Left lung (tissue), 14 donors: ENCODE results near the gene FAR2. TPM values are rescaled to one million over a fixed set of nuclear protein-coding genes. Genes with fewer than 3 reads are reported as not detected.
A peak's percentile ranks its signal among the peaks of the same experiment; 100 is the strongest.

Source experiments
- ATAC-seq: fragments of 200-7000 bp; cut with Tn5 transposase; one replicate; pipeline ENCODE4 v1.9.1; 2020; ENCODE audit warnings: moderate library complexity
- DNase-seq, 4 donors: peaks; one replicate each; pipeline ENCODE4 v3.0.0-alpha.2; 2013 to 2020
- H3K27ac ChIP-seq, 2 donors: fragments of 200-600 bp; sonication (generic) in 1 of 2; one replicate each; pipeline versions ENCODE4 v1.5.0 to v1.8.0; 2020 to 2021
- H3K27me3 ChIP-seq, 2 donors: fragments of 200-600 bp; sonication (generic) in 1 of 2; one replicate each; pipeline versions ENCODE4 v1.5.0 to v1.8.0; 2020 to 2021
- H3K36me3 ChIP-seq, 2 donors: fragments of 200-600 bp; sonication (generic) in 1 of 2; one replicate each; pipeline versions ENCODE4 v1.5.0 to v1.8.0; 2020 to 2021
- H3K4me1 ChIP-seq, 2 donors: fragments of 200-600 bp; one replicate each; pipeline ENCODE4 v1.8.0; 2021
- H3K4me3 ChIP-seq, 2 donors: fragments of 200-600 bp; sonication (generic) in 1 of 2; one replicate each; pipeline versions ENCODE4 v1.5.0 to v1.8.0; 2020 to 2021; ENCODE audit warnings: mild to moderate bottlenecking in 1 of 2
- H3K9me3 ChIP-seq, 2 donors: fragments of 200-600 bp; sonication (generic) in 1 of 2; one replicate each; pipeline versions ENCODE4 v1.5.0 to v1.8.0; 2020 to 2021
- CTCF ChIP-seq, 2 donors: fragments of 200-600 bp; sonication (generic) in 1 of 2; IDR thresholded peaks; one replicate each; pipeline versions ENCODE4 v1.5.0 to v1.8.0; 2021; ENCODE audit warnings: antibody characterized with exemption in 2 of 2
- intact Hi-C, 2 donors: fragments of 100-400 bp; cut with DNase I; formaldehyde crosslinking; loops; one replicate each; pipeline versions ENCODE4 v1.11.2 to v1.14.2; 2022
- long read RNA-seq, 12 donors: library from polyadenylated mRNA in 2 of 12; unstranded in 2 of 12; transcript quantifications; one replicate each; pipeline ENCODE4 v2.0.0 and lab custom pipeline, GENCODE V29; 2019 to 2026
- polyA plus RNA-seq, 6 donors: library from polyadenylated mRNA; unstranded; fragments of 120-200 nt; gene quantifications; one replicate each; pipeline ENCODE4 v1.2.1, GENCODE V29; 2013; ENCODE audit not compliant: insufficient read length in 6 of 6
- total RNA-seq, 2 donors: library from RNA; stranded (reverse); fragmentation: NEBNext Ultra II Directional; extraction: Animal tissue kit (Norgen Biotek cat#: 25700); gene quantifications; one replicate each; pipeline ENCODE4 v1.2.1, GENCODE V29; 2021
- donor health status: DM: no; HTN: yes; CAD: no.
- donor health status: DM: no; HTN: no; CAD: no.

Gene FAR2
- total RNA-seq (10 to 100 TPM in 1 of 2 donors, 1 to 10 TPM in 1; 9.6 to 17.4 TPM), polyA plus RNA-seq (1 to 10 TPM; 6.6 to 9.9 (median 8.0) TPM)
- long read RNA-seq, donor 1, partial matches to known transcripts = 86 of 89 reads
- long read RNA-seq, donor 1, other reads (novel, unspliced or antisense) = 0 of 89 reads
- long read RNA-seq, donor 2, partial matches to known transcripts = 0 of 2 reads
- long read RNA-seq, donor 2, other reads (novel, unspliced or antisense) = 0 of 2 reads
- long read RNA-seq, donor 3, partial matches to known transcripts = 58 of 61 reads
- long read RNA-seq, donor 3, other reads (novel, unspliced or antisense) = 0 of 61 reads
- long read RNA-seq, donor 4, partial matches to known transcripts = 0 of 1 reads
- long read RNA-seq, donor 4, other reads (novel, unspliced or antisense) = 1 of 1 reads
- long read RNA-seq, donor 5, partial matches to known transcripts = 0 of 2 reads
- long read RNA-seq, donor 5, other reads (novel, unspliced or antisense) = 0 of 2 reads
- long read RNA-seq, donor 6 = 0 reads
- long read RNA-seq, donor 7, partial matches to known transcripts = 27 of 54 reads
- long read RNA-seq, donor 7, other reads (novel, unspliced or antisense) = 26 of 54 reads
- long read RNA-seq, donor 8, partial matches to known transcripts = 14 of 66 reads
- long read RNA-seq, donor 8, other reads (novel, unspliced or antisense) = 51 of 66 reads
- long read RNA-seq, donor 9 = 0 reads
- long read RNA-seq, donor 10, partial matches to known transcripts = 0 of 4 reads
- long read RNA-seq, donor 10, other reads (novel, unspliced or antisense) = 1 of 4 reads
- long read RNA-seq, donor 11, transcript FAR2-202 (12 exons, 3,616 nt) = major isoform, 6 of 25 reads
- long read RNA-seq, donor 11, partial matches to known transcripts = 19 of 25 reads
- long read RNA-seq, donor 11, other reads (novel, unspliced or antisense) = 0 of 25 reads
- long read RNA-seq, donor 12, partial matches to known transcripts = 6 of 8 reads
- long read RNA-seq, donor 12, other reads (novel, unspliced or antisense) = 0 of 8 reads

- H3K9me3 ChIP-seq = no peaks in the 10 kb centered on the region
- H3K4me1 ChIP-seq = peaks cover 7 to 52% of the 10 kb centered on the region in 2 donors
- intact Hi-C loops = no loop called here
- H3K27ac ChIP-seq = peak within 1 kb of the TSS; percentile 57 to 88
- peak; percentile 39 to 90 (median 48) for DNase-seq
- peak within 1 kb of the TSS; percentile 45 to 61 for H3K4me3 ChIP-seq
- ATAC-seq = peak; percentile 78
- no peak for TF ChIP-seq CTCF (IDR thresholded peaks at IDR 0.05)
- peaks cover 0 to 18% of the 10 kb centered on the region in 2 donors for H3K27me3 ChIP-seq
- no peaks in the 10 kb centered on the region for H3K36me3 ChIP-seq
These were observed at the start of gene FAR2 for GRCh38 chr12:29148911-29149690. TSS of gene FAR2 (plus strand) at chr12:29149278. CDS start at chr12:29270450, 121,172 bp downstream.

GRCh38 chr12:29102741-29103140 lies 46.3 kb upstream of the FAR2 start:
- no peaks in the 10 kb centered on the region for H3K27me3 ChIP-seq
- no peak for TF ChIP-seq CTCF (IDR thresholded peaks at IDR 0.05)
- intact Hi-C loops = no loop called here
- no peaks in the 10 kb centered on the region for H3K36me3 ChIP-seq
- DNase-seq (no peak), ATAC-seq (no peak)
- H3K27ac ChIP-seq = peak overlapping the region in 1 of 2 donors; percentile 66
- H3K4me1 ChIP-seq = peaks cover 0 to 8% of the 10 kb centered on the region in 2 donors
- peaks cover 0 to 17% of the 10 kb centered on the region in 2 donors for H3K9me3 ChIP-seq
- no peak overlapping the region for H3K4me3 ChIP-seq

GRCh38 chr12:29103539-29103974 lies 45.5 kb upstream of the FAR2 start:
- Histone ChIP-seq H3K27me3 (no peaks in the 10 kb centered on the region), H3K4me1 (peaks cover 0 to 8% of the 10 kb centered on the region in 2 donors), H3K36me3 (no peaks in the 10 kb centered on the region), H3K27ac (peak overlapping the region in 1 of 2 donors; percentile 66), H3K4me3 (no peak overlapping the region), H3K9me3 (peaks cover 0 to 9% of the 10 kb centered on the region in 2 donors)
- intact Hi-C loops = no loop called here
- DNase-seq = no peak
- TF ChIP-seq CTCF (IDR thresholded peaks at IDR 0.05) = no peak
- ATAC-seq = peak; percentile 44

- H3K4me1 ChIP-seq = peaks cover 0 to 8% of the 10 kb centered on the region in 2 donors
- DNase-seq = no peak
- no peaks in the 10 kb centered on the region for H3K9me3 ChIP-seq
- TF ChIP-seq CTCF (IDR thresholded peaks at IDR 0.05) = no peak
- no peak overlapping the region for H3K4me3 ChIP-seq
- intact Hi-C loops = no loop called here
- H3K27me3 ChIP-seq = no peaks in the 10 kb centered on the region
- ATAC-seq = no peak
- no peaks in the 10 kb centered on the region for H3K36me3 ChIP-seq
- peak overlapping the region in 1 of 2 donors; percentile 66 for H3K27ac ChIP-seq
These were observed 44.6 kb upstream of the FAR2 start for GRCh38 chr12:29104516-29104915.
